PFSK-1 (cell line): ENCODE measurements around the gene CASS4.

Source experiments
- FOXP2 ChIP-seq: optimal IDR thresholded peaks from 2 replicates; pipeline ENCODE3; 2011; ENCODE audit warnings: borderline replicate concordance, control low read depth, inconsistent platforms; ENCODE audit not compliant: insufficient read depth; ENCODE audit errors: extremely low read length, extremely low read depth
- POLR2AphosphoS5 ChIP-seq: IDR thresholded peaks from 2 replicates; pipeline ENCODE4 v1.6.1; 2012; ENCODE audit warnings: low read depth, mild to moderate bottlenecking, control low read depth, low read length, moderate library complexity
- SIN3A ChIP-seq: IDR thresholded peaks from 2 replicates; pipeline ENCODE4 v1.6.1; 2012; ENCODE audit warnings: mild to moderate bottlenecking, low read length, moderate library complexity, borderline replicate concordance; ENCODE audit not compliant: insufficient read depth
- TAF1 ChIP-seq: IDR thresholded peaks from 2 replicates; pipeline ENCODE4 v1.6.1; 2012; ENCODE audit warnings: low read length, control low read depth, borderline replicate concordance; ENCODE audit not compliant: insufficient read depth
- TF ChIP-seq, protein P1 (sequence below), 2 experiments: IDR thresholded peaks; 2 replicates each; pipeline versions ENCODE4 v1.6.1 to v1.8.0; 2011 to 2012; ENCODE audit warnings: low read depth in 2 of 2, low read length in 2 of 2, control low read depth in 1 of 2, inconsistent platforms in 1 of 2, mild to moderate bottlenecking in 1 of 2, moderate library complexity in 1 of 2; ENCODE audit not compliant: insufficient read depth in 1 of 2

The CASS4 gene

DNA sequence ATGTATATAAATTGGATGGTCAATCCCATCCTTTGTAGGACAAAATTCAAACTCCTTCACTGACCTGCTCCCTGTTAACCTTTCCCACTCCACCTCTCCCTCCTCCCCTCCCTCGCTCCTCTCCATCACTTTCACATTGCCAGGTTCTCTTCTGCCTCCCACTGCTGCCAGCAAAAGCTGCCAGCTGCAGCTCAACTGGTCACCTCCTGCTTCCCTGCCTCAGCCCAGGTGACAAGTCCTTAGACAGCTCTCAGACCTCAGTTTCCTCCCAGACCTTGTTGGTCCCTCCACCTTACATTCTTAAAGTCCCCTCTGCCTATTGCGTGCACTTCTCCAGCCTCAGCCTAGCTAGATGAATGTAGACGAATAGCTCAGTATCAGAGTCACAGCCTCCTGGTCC lies 33.1 kb downstream of the CASS4 start:
- no peak for TF ChIP-seq FOXP2
- TF ChIP-seq, protein P1, sequence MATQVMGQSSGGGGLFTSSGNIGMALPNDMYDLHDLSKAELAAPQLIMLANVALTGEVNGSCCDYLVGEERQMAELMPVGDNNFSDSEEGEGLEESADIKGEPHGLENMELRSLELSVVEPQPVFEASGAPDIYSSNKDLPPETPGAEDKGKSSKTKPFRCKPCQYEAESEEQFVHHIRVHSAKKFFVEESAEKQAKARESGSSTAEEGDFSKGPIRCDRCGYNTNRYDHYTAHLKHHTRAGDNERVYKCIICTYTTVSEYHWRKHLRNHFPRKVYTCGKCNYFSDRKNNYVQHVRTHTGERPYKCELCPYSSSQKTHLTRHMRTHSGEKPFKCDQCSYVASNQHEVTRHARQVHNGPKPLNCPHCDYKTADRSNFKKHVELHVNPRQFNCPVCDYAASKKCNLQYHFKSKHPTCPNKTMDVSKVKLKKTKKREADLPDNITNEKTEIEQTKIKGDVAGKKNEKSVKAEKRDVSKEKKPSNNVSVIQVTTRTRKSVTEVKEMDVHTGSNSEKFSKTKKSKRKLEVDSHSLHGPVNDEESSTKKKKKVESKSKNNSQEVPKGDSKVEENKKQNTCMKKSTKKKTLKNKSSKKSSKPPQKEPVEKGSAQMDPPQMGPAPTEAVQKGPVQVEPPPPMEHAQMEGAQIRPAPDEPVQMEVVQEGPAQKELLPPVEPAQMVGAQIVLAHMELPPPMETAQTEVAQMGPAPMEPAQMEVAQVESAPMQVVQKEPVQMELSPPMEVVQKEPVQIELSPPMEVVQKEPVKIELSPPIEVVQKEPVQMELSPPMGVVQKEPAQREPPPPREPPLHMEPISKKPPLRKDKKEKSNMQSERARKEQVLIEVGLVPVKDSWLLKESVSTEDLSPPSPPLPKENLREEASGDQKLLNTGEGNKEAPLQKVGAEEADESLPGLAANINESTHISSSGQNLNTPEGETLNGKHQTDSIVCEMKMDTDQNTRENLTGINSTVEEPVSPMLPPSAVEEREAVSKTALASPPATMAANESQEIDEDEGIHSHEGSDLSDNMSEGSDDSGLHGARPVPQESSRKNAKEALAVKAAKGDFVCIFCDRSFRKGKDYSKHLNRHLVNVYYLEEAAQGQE (IDR thresholded peaks at IDR 0.05; ENCODE audit: insufficient read depth in 1 of 2, low read depth in 2 of 2, low read length in 2 of 2): no peak
- no peak for TF ChIP-seq TAF1

DNA sequence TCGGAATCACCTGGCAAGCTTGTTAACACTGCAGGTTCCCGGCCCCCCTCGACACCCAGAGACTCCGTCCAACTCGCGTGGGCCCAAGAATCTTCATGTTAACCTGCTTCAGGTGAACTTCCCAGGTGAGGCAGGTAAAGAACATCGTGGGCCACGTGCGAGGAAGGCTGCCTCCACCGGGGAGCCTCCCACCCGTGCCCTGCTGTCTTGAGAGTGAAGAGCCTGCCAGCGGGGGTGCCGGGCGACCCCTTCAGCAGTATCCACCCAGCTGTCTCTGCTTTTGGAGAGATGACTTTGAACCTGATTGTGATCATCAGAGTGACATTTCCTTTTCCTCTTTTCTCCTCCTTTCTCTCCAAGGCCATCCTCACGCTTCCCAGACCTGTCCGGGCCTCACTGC lies 33.5 kb downstream of the CASS4 start:
- TF ChIP-seq FOXP2: no peak

DNA sequence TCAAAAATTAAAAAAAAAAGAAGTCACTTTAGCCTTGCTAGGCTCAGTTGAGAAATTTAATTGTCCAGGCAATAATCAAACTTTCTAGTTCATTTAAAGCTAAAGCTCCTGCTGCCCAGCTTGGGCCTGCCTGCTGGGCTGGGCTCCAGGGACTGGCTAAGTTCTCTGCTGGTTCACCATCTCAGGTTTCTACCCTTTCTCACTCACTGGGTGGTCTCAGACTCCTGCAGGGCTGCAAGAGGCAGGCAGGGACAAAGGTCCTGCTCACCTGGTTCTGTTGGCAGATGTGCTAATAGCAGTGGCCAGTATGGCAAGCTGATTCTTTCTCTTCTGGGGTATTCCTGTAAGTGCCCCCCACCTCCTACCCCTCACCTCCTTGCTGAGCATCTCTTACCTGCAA lies 35.2 kb downstream of the CASS4 start:
- TF ChIP-seq POLR2AphosphoS5 (no peak), TAF1 (no peak), FOXP2 (no peak), SIN3A (no peak)
- TF ChIP-seq, protein P1 (IDR thresholded peaks at IDR 0.05; ENCODE audit: insufficient read depth in 1 of 2, low read depth in 2 of 2, low read length in 2 of 2): no peak

DNA sequence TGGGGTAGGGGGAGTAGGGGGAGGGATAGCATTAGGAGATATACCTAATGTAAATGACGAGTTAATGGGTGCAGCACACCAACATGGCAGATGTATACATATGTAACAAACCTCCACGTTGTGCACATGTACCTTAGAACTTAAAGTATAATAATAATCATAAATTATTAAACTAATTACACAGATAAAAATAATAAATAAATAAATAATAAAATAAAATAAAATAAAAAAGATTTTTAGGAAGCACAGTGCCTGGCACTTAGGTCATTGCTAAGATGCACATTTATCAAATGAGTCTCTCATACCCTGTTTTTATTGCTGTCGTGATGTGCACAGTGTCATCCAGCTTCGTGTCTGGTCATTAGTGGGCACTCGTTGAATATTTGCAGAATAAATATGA lies 37.4 kb downstream of the CASS4 start:
- TF ChIP-seq FOXP2 (no peak), POLR2AphosphoS5 (no peak), SIN3A (no peak), TAF1 (no peak)
- TF ChIP-seq, protein P1 (IDR thresholded peaks at IDR 0.05; ENCODE audit: insufficient read depth in 1 of 2, low read depth in 2 of 2, low read length in 2 of 2): no peak

DNA sequence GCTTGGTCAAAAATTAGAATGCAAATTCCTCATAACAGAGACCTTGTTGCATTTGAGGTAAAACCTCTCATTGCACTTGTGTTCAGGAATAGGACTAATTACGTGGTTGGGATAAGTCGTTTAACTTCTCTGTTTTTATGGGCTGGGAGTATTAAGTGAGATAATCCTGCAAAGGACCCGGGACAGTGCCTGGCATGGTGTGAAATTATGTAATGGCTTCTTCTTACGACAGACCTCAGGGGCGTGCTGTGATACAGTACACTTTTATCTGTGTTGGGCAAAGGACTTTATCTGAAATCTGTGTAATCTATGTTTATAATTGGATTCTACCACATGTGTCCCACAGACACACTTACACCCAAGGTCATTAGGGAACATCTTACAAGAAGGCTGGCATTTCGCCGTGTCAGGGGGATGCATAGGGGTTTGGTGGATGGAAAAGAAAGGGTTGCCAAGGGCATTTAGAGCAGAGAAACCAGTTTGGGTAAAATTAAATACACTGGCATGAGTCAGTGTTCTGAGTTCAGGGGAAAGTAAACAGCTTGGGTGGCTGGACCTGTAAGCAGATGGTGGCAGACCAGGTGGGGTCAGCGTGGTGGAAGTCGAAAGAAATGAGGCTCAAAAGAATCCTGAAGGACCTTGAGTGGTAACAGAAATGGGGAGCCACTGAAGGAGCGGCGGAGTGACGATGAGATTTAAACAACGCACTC lies 39.2 kb downstream of the CASS4 start:
- TF ChIP-seq SIN3A (no peak), TAF1 (no peak), POLR2AphosphoS5 (no peak), FOXP2 (no peak)
- TF ChIP-seq, protein P1 (IDR thresholded peaks at IDR 0.05; ENCODE audit: insufficient read depth in 1 of 2, low read depth in 2 of 2, low read length in 2 of 2): no peak
